GM18861 (cell line): Measurements from ENCODE around the gene PRR36.
A peak's percentile ranks its signal among the peaks of the same experiment; 100 is the strongest.

Experiments used
- ATAC-seq: cut with Tn5 transposase; IDR thresholded peaks from one replicate; pipeline ENCODE4 v1.9.1; 2021; ENCODE audit not compliant: unreplicated experiment

PRR36 gene

GRCh38 chr19:7873304-7874075, 700 bp downstream of the PRR36 start:
- ATAC-seq: no peak

DNA sequence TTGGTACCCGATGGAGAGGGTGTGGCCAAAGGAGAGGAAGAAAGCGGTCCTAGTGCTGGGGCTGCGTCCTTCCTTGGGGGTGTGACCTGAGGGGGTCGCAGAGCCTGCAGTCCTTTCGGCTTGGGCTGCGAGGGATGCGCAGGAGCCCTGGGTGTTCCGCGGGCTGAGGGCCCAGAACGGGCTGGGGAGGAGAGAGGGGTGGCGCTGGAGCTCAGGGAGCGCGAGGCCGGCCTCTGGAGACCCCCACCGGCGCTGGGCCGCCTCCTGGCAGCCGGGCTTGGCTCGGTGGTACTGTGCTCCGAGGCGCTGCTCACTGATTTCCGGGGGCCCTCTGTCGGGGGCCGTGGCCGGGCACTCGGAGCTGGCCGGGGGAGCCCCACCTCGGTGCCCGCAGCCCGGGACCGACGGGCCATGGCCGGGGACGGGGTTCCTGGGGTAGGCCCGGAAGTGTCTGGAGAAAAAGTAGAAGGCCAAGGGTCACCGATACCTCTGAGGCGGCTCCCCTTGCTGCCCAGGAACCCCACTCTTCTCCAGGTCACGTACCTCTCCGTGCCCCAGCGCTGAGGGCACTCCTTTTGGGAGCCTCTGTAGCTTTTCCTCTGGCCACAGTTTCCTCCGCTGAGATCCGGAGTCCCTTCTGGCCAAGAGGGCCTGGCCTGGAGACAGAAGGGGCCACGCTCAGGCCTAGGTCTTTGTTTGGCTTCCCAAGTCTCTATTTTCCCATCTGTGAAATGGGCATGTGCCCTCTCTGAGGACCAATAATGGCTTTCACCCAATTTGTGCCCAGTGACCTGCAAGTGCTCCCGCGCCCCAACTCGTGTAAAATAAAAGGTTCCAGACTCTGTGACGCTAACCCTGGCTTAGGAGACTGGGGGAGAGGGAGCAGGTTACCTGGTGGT, 1.6 kb downstream of the PRR36 start:
- no peak for ATAC-seq

DNA sequence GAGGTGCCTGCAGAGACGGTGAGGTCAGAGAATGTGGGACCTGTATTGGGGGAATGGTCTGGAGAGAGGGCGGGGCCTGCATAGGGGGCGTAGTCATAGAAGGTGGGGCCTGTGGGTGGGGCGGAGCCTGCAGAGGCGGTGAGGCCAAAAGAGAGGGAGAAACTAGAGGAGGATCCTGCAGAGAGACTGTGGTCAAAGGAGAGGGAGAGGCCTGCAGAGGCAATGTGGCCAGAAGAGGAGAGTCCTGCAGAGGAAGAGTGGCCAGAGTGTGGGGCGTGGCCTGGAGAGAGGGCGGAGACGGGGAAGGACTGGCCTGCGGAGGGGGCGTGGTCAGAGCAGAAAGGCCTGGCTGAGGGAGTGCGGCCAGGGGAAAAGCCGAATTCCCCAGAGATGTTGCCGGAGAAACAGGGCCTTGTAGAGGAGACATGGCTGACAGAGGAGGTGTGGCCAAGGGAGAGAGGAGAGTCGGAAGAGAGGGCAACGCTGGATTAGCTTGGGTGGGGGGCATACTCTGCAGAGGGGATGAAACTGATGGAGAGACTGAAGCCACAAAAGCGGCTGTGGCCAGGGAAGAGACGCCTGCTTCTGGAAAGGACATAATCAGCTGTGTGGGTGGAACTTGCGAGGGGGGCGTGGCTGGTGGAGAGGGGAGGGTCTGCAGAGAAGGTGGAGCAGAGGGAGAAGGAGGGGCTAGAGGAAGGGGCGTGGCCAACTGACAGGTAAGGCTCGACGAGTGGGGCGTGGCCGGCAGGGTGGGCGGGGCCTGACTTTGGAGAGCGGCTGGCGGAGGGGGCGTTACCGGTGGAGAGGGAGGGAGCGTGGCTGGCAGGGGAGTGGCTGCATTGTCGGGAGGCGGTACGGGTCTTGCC, 2.5 kb downstream of the PRR36 start:
- no peak for ATAC-seq

DNA sequence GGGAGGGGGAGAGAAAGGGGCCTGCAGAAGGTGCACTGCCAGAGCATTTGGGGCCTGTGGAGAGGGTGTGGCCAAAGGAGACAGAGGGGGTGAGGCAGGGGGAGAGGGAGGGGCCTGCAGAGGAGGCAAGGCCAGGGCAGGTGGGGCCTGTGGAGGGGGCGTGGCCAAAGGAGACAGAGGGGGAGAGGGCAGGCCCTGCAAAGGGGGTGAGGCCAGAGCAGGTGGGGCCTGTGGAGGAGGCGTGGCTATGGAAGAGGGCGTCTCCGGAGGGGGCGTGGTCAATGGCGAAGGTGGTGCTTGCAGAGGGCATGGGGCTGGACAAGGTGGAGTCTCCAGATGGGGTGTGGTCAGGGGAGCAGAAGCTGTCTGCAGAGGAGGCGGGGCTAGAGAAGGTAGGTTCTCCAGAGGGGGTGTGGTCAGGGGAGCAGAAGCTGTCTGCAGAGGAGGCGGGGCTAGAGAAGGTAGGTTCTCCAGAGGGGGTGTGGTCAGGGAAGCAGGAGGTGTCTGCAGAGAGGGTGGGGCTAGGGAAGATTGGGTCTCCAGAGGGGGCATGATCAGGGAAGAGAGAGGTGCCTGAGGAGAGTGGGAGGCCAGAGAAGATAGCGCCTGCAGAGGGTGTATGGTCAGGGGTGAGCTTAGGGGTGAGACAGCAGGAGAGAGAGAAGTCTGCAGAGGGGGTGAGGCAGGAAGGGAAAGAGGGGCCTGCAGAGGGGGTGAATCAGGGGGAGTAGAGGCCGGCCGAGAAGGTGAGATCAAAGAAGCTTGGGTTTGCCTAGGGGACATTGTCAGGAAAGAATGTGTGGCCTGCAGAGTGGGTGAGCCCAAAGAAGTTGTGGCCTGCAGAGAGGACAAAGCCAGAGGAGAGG, 3.4 kb downstream of the PRR36 start:
- ATAC-seq: no peak

GRCh38 chr19:7869910-7870511, 4.2 kb downstream of the PRR36 start:
- ATAC-seq: no peak

GRCh38 chr19:7869453-7869909, 4.7 kb downstream of the PRR36 start:
- ATAC-seq: peak; percentile 40

GRCh38 chr19:7868671-7869452, 5.3 kb downstream of the PRR36 start:
- peak; percentile 40 for ATAC-seq

DNA sequence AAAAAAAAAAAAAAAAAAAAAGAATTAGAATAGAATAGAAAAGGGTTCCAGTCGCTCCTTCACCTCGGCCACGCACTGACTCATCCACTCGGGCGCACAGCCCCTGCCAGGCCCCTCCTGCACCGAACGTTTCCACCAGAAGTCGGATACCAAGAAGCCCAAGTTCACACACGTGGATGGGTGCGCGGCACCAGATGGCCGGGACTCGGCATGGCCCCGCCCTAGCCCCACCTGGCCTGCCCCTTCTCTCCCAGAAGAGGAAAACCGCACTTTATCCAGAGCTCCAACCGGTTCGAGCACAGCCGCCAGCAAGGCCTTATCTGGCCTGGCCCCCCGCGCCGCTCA, 5.9 kb downstream of the PRR36 start:
- no peak for ATAC-seq

- ATAC-seq: no peak
Measured at GRCh38 chr19:7867092-7867844, 6.9 kb downstream of the PRR36 start.

DNA sequence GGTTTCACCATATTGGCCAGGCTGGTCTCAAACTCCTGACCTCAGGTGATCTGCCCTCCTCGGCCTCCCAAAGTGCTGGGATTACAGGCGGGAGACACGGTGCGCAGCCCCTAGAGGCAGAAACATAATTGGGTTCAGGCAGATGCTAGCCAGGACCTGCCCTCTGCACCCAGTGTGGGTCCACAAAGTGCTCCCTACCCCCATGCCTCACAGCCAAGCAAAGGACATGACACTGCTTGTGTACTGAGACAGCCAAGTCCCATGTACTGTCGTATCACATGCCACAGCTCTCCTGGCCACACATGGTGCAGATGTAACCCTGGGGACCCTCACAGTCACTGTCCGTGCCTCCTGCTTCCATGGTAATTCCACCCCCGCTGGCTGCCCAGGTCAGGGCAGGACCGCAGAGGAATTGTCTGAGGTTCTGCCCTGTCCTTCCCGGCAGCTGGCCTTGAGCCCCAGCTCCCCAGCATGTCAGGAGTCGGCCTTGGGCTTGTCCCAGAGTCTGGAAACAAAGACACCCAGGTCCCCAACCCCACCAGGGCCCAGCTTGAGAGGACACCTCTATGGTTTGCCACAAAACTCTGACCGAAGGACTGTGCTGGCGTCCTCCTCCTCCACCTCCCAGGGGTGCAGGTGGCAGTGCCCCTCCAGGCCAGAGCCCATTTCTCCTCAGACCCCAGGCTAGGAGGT, 7.6 kb downstream of the PRR36 start:
- no peak for ATAC-seq

GRCh38 chr19:7865262-7865911, 8.8 kb downstream of the PRR36 start:
- no peak for ATAC-seq

- ATAC-seq: no peak
Measured at GRCh38 chr19:7864690-7865074, 9.5 kb downstream of the PRR36 start.

DNA sequence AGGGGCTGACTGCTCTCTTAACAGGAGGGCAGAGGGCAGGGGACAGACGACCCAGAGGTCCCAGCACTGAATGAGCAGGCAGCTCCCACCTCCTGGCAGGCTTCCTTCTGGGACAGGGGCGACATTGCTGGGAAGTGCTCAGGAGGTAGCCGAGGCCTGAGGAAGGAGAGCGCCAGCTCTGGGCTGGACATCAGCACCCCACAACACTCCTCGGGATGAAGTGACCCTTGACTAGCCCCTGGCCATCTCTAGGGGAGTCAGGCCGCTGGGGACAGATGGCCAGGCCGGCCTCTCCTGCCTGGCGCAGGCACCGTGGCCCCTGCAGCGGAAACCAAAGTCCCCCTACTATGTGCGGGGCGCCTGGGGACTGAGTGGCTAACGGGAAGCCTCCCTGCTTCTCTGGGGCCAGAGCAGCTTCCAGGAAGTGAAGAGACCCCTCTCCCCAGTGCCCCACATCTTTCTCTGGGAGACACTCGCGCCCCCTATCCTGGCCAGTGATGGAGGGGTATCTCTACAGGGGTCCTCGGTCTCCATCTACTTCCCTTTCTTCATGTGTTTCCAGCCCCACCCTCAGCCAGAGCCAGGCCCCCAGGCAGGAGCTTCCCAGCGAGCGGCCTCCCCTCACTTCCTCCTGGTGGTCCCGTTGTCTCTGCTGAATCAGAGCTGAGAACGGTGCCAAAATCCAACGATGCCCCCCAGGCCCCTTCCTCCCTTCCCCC, 10.1 kb downstream of the PRR36 start:
- ATAC-seq: no peak

GRCh38 chr19:7863157-7863970, 10.8 kb downstream of the PRR36 start:
- ATAC-seq: no peak

- no peak for ATAC-seq
Measured at GRCh38 chr19:7862413-7862951, 11.7 kb downstream of the PRR36 start.
